Frontal cortex (tissue), 4 donors: ENCODE data around the gene EVC2. TPM values are rescaled to one million over a fixed set of nuclear protein-coding genes. Genes with fewer than 3 reads are reported as not detected.

ENCODE experiments used
- DNase-seq, 2 donors: peaks; one replicate each; pipeline ENCODE4 v3.0.0; 2012; ENCODE audit warnings: low spot score in 2 of 2
- FAIRE-seq: peaks from 2 replicates; lab custom pipeline; 2012; peaks lifted over from hg19 to GRCh38; lab: Jason Lieb, UNC
- total RNA-seq: library from RNA; depleted of rRNA; stranded (reverse); fragments of >200 nt; gene quantifications from one replicate; pipeline ENCODE4 v1.2.3, GENCODE V29; 2014
- donor health status: control.
- donor health status: control.
- donor health status: control.

Gene EVC2
- total RNA-seq, 1 donor from 2014 or later = 2.0 TPM

GRCh38 chr4:5713861-5714260, 5.5 kb upstream of the EVC2 start:
- no peak for FAIRE-seq

GRCh38 chr4:5712931-5713330, 4.6 kb upstream of the EVC2 start:
- DNase-seq (no peak), FAIRE-seq (no peak)

More at GRCh38 chr4:5713861-5714260, 5.5 kb upstream of the EVC2 start:
- no peak for DNase-seq

GRCh38 chr4:5712517-5712916, 4.2 kb upstream of the EVC2 start:
- FAIRE-seq = no peak
- DNase-seq = no peak

GRCh38 chr4:5711479-5712184, 3.3 kb upstream of the EVC2 start:
- FAIRE-seq = no peak
- DNase-seq = no peak

- DNase-seq = peak; percentile 56 to 59
- FAIRE-seq = no peak
These were observed 2.7 kb upstream of the EVC2 start, which contains the start of gene EVC for GRCh38 chr4:5710961-5711478. EVC (plus strand) TSS chr4:5711201; CDS start chr4:5711381, 180 bp downstream.

- DNase-seq (no peak), FAIRE-seq (no peak)
These were observed 2.0 kb upstream of the EVC2 start for GRCh38 chr4:5710065-5710960.

GRCh38 chr4:5709207-5709575, 832 bp upstream of the EVC2 start:
- FAIRE-seq = no peak
- no peak for DNase-seq

- DNase-seq (no peak), FAIRE-seq (no peak)
These were observed 446 bp downstream of the EVC2 start for GRCh38 chr4:5707778-5708448.

GRCh38 chr4:5707366-5707765, 993 bp downstream of the EVC2 start:
- FAIRE-seq (no peak), DNase-seq (no peak)

GRCh38 chr4:5706486-5707290, 1.7 kb downstream of the EVC2 start:
- DNase-seq (no peak), FAIRE-seq (no peak)

GRCh38 chr4:5705647-5706320, 2.6 kb downstream of the EVC2 start:
- DNase-seq (no peak), FAIRE-seq (no peak)

GRCh38 chr4:5704276-5704675, 4.1 kb downstream of the EVC2 start:
- DNase-seq (no peak), FAIRE-seq (no peak)

GRCh38 chr4:5703831-5704230, 4.5 kb downstream of the EVC2 start:
- no peak for FAIRE-seq
- no peak for DNase-seq

GRCh38 chr4:5701971-5702370, 6.4 kb downstream of the EVC2 start:
- DNase-seq (no peak), FAIRE-seq (no peak)

- FAIRE-seq = no peak
- DNase-seq = no peak
These were observed 7.9 kb downstream of the EVC2 start for GRCh38 chr4:5700459-5700858.

- FAIRE-seq = no peak
- DNase-seq = no peak
These were observed 12.0 kb downstream of the EVC2 start for GRCh38 chr4:5696341-5696740.

GRCh38 chr4:5693871-5694270, 14.5 kb downstream of the EVC2 start:
- FAIRE-seq (no peak), DNase-seq (no peak)

- no peak for DNase-seq
- no peak for FAIRE-seq
These were observed 16.7 kb downstream of the EVC2 start for GRCh38 chr4:5691491-5692132.

GRCh38 chr4:5689065-5689464, 19.3 kb downstream of the EVC2 start:
- no peak for FAIRE-seq
- no peak for DNase-seq
